Inflammatory macrophage treated with lipopolysaccharide for 4 hours (primary cell): ENCODE results near the gene CA7.
"Not testable (repeated sequence)": the region's sequence is repeated elsewhere in the genome, so short reads cannot be mapped to it uniquely, and the experiment has no call there.

Experiments used
- DNase-seq: peaks from one replicate; pipeline ENCODE4 v3.0.0-alpha.2; 2020

Gene CA7

DNA sequence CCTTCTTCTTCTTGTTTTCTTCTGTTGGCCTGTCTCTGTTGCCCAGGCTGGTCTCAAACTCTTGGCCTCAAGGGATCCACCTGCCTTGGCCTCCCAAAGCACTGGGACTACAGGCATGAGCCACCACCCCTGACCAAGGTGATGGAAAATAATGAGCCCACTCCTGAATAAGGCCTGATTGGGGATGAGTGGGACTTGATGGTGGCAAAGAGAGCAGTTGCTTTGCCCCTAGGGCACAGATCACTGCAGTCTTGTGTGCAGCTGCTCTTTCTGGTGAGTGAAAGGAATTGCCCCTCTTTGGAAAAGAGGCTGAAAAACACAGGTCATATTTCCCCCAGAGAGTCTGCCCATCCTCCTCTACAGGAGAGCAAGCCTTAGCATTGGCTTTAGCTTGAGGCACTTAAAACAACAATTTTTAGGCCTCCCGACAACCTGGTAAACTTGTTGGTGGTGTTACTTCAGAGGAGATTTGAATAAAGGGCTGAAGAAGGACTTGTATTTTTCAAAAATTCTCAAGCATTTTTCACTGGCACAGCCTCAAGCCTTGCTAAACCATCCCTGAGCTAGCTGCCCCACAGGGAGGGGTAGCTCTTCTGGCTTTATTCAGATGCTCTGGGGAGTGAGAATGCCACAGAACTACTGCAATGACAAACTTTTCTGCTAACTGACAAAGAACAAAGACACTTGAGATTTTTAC lies 30.0 kb downstream of the CA7 start:
- DNase-seq = no peak

- DNase-seq = peak; percentile 76
Observed at GRCh38 chr16:66878067-66878466, 33.9 kb downstream of the CA7 start.

DNA sequence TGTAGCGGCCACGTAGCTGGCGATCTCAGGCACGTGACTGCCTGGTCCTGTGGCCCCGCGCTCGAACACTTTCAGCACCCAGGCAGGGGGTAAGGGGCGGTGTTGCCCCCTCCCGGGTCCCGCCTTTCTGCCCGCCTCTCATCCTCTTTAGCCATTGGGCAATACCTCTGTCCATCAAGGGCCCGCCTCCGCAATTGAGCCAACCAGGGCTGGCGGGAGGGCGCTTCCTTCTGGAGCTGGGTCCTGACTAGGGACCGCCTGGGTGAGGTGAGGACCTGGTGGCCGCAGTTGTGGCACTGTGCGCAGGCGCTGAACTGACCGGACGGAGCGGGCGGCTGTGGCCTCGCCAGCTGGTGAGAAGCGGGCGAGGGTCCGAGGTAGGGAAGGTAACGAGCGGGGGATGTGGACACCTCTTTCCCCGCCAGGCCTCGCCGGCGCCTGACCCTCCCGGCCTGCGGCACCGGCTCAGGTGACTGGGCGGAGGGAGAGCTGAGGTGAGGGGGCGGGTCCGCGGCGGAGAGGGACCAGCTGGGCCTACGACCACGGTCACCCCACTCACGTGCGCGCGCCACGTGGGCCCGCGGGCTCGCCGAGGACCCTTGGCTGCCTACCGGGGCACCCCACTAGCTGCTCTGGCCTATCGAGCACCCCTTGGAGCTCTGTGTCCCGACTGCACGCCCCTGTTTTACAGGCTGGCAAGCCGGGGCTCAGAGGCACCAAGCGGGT lies 36.2 kb downstream of the CA7 start, which contains the start of gene PDP2:
Gene PDP2, plus strand, starts transcription at position 228 of the 726 bp plus-strand sequence. CDS start 3,770 bp downstream, outside the sequence.
- DNase-seq = peak; percentile 89

DNA sequence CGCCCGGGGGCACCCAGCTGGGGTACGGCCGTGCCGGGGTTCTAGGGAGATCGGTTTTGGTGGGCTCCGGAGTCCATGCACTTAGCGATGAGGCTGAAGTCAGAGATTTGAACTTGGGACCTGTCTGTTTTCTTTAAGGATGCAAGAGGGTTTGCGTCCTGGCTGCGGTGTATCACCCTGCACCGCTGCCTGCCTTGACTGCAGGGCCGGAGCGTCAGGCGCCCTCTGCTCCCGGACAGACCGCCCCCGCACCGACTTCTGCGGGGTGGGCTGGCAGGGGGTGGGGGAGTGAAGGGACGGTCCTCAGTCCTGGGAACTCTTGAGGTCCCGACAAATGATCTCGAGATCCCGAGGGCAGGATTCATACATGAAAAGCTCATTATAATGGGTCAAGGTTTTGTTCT lies 36.8 kb downstream of the CA7 start:
- no peak for DNase-seq

- no peak for DNase-seq
Observed at GRCh38 chr16:66881560-66881959, 37.3 kb downstream of the CA7 start.

- DNase-seq = no peak
Observed at GRCh38 chr16:66881964-66882508, 37.8 kb downstream of the CA7 start.

DNA sequence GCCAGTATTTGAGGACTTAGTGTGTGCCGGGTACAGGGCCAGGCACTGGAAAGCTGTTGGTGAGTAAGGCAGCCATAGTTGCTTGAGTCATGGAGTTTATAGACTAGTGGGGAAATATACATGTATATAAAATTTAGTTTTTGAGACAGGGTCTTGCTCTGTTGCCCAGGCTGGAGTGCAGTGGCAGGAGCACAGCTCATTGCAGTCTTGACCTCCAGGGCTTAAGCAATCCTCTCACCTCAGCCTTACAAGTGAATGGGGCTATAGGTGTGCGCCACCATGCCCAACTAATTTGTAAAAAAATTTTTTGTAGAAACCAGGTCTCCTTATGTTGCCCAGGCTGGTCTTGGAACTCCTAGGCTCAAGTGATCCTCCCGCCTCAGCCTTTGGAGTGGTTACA lies 38.5 kb downstream of the CA7 start:
- DNase-seq = no peak

DNA sequence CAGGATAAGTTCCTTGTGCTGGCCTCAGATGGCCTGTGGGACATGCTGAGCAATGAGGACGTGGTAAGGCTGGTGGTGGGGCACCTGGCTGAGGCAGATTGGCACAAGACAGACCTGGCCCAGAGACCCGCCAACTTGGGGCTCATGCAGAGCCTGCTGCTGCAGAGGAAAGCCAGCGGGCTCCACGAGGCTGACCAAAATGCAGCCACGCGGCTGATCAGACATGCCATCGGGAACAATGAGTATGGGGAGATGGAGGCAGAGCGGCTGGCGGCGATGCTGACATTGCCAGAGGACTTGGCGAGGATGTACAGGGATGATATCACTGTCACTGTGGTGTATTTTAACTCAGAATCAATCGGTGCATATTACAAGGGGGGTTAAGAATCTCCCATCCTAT lies 41.3 kb downstream of the CA7 start:
- DNase-seq = no peak

- DNase-seq = no peak
Observed at GRCh38 chr16:66886321-66886720, 42.1 kb downstream of the CA7 start.

DNA sequence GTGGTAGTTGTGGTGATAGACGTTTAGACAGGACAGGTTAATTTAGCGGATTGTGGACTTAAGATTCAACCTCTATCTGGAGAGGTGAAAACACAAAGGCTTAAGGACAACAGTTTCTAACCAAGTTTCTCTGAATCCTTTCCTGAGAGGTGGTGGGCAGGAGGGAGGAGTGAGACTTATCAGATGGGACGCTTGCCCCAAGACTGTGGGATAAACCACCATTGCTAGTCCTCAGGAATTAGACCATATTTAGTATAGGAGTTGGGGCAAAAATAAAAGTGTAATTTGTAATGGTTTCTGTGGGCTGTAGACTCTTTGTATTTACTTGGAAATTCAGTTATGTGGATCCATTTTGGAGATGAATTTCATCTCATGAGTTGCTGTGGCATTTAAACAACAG lies 42.7 kb downstream of the CA7 start:
- DNase-seq = no peak

GRCh38 chr16:66888647-66889615 lies 44.7 kb downstream of the CA7 start:
- DNase-seq = no peak

DNA sequence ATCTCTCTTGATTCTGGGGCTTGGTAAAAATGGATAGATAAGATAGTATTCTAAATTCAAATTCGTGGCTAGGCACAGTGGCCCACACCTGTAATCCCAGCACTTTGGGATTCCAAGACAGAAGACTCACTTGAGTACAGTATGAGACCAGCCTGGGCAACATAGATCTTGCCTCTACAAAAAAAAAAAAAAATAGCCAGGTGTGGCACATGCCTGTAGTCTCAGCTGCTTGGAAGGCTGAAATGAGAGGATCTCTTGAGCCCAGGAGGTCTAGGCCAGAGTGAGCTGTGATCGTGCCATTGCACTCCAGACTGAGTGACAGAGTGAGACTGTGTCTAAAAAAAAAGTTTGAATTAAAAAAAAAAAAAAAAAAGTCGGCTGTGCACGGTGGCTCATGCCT lies 45.4 kb downstream of the CA7 start:
- no peak for DNase-seq

GRCh38 chr16:66890799-66891198 lies 46.6 kb downstream of the CA7 start:
- DNase-seq = no peak

DNA sequence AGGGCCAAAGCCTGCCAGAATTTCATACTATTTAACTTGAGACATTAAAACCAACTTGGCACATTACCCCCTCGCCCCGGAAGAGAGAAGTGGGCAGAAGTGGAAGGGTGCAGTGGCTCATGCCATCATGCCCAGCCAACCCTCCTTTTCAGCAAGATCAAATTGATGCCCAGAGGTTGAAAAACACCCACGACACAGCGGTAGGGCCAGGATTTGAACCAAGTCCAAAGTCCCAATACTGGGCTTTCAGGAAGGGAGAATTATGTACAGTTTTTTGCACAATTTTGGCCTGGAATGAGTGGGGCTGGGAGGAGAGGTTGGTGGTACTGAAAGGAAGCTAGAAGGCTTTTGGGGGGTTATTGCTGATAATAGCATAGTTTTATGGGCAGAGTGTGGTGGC lies 47.1 kb downstream of the CA7 start:
- no peak for DNase-seq

DNA sequence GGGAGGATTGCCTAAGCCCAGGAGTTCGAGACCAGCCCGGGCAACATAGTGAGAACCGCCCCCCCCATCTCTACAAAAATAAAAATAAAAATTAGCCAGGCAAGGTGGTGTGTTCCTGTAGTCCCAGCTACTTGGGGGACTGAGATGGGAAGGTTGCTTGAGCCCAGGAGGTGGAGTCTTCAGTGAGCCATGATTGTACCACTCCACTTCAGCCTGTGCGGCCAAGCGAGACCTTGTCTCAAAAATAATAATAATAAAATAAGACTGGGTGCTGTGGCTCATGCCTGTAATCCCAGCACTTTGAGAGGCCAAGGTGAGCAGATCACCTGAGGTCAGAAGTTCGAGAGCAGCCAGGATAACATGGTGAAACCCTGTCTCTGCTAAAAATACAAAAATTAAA lies 47.6 kb downstream of the CA7 start:
- no peak for DNase-seq

DNA sequence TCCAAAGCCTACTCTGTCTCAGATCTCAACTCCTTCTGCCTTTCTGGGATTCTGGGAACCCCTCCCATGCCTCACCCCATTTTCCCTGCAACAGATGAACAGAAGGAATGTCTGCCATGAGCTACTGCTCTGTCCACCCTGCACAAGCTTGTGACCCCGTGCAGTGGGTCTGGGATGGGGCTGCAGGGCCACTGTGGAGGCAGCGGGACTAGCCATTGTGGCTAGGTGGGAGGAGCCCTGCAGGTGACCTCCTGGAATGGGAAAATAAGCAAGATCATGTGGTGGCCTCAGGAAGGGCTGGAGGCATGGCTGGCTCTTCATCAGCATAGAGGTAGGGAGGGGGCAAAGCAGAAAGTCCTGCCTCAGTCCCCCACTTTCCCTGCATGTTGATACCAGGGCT lies 49.8 kb downstream of the CA7 start:
- DNase-seq = no peak

DNA sequence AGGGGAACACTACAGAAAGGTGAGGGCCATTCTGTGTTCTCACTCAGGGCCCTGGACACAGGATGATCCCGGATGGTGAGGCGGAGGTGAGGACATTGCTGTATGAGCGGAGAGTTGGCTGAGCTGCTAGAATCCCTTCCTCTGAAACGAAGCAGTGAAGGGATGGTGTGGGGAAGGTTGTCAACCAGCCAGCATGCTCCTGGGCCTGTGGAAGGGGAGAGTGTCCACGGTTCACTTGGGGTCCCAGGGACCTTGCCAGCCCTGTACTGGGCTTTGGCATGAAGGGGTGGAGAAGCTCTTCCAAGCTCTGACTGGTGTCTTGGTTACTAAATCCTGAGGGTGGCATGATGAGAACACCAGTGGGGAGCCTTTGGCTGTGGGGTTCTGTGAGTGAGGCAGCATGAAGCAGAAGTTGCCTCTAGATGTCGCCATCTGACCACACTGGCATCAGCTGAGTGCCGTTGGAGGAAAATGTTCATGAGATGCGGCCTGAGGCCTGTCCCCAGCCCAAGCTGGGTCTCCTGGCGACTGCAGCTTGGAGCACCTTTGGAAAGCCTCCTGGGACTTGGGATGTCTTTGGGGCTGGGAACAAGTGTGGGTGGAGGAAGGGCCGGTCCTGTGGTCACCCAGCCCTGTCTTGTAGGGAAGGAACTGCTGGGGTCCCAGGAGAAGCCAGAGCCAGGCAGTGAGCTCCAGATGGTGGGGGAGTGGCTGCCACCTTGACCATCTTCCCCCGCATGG lies 50.9 kb downstream of the CA7 start:
- DNase-seq = peak; percentile 72

- DNase-seq = no peak
Observed at GRCh38 chr16:66895689-66895979, 51.4 kb downstream of the CA7 start.

GRCh38 chr16:66895999-66896398 lies 51.8 kb downstream of the CA7 start:
- no peak for DNase-seq

GRCh38 chr16:66896682-66897081 lies 52.5 kb downstream of the CA7 start:
- not testable (repeated sequence) for DNase-seq

GRCh38 chr16:66898207-66898606 lies 54.0 kb downstream of the CA7 start:
- DNase-seq = no peak

DNA sequence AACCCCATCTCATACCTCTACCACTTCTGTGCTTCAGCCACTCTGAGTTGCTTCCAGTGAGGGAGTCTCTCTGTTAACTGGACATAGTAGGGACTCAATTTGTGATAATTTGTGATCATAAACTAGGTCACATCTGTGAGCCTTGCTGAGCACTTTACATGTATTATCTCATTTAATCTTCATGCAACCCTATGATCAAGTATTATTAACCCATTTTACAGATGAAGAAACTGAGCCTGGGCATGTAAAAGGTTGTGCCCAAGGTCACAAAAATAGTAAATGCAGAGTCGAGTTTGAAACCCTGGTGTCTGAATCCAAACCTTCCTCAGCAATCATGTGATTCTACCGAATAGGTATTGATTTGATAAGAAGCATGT lies 54.7 kb downstream of the CA7 start:
- no peak for DNase-seq
